ENCODE measurements around the gene OR2A1.
"Not testable (repeated sequence)": the region's sequence is repeated elsewhere in the genome, so short reads cannot be mapped to it uniquely, and the experiment has no call there.

OR2A1 gene

DNA sequence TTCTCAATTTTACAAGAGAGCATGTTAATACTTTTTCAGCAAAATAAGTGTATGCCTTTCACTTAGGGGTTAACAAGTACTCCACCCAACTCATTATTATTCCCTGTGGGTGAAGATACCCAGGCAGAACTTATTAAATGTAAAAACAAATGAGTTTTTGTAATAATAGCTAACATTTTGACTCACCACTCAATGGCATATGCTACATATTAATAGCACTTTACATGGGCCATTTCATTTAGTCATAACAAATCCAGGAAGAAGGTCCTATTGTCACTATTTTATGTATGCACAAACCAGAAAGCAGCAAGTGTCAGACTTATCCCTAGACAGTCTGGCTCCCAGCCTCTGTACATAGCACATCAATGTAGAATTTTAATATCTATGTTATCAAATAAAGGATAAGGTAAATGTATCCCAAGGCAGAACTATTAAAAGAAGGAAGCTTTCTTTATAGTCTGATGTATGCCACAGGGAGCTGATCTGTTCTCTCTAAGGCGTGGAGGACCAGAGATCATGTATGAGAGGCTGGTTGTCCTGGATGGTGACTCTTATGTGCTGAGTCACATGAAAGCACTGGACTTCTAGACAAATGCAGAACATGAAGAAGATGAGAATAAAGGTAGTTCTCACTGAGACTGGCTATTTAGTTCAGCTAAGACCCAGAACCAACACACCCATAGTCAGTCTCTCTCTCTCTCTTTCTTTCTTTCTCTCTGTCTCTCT lies 9.5 kb upstream of the OR2A1 start:
- not testable (repeated sequence) for H3K27me3 Mint-ChIP-seq; DNase-seq (ENCODE audit: low spot score in 2 of 2); H3K4me1 Mint-ChIP-seq; H3K4me3 Mint-ChIP-seq; H3K27ac Mint-ChIP-seq (ENCODE audit: low read depth); ATAC-seq (replicated peaks; ENCODE audit: extremely low read depth, poor library complexity, severe bottlenecking); H3K9me3 Mint-ChIP-seq; H3K36me3 Mint-ChIP-seq (ENCODE audit: insufficient read depth)

DNA sequence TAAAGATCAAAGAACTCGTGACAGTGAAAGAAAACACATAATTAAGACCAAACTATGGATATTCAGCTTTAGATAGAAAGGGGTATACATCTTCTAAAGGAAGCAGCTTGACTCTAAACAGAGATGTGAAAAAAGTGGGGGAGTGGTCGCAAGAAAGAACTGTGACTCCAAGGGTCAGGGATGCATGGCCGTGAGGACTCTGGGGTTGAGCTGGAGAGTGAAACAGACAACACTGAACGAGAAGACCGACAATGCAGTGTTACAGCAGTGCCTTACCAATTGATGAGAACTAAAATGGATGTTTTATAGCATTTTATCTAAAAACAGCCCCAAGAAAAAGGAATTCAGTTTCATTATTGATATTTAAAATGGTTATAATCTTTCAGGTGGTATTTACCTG lies 8.6 kb upstream of the OR2A1 start:
- DNase-seq (ENCODE audit: low spot score in 2 of 2); ATAC-seq (replicated peaks; ENCODE audit: extremely low read depth, poor library complexity, severe bottlenecking); H3K4me3 Mint-ChIP-seq; H3K27ac Mint-ChIP-seq (ENCODE audit: low read depth); H3K9me3 Mint-ChIP-seq; H3K27me3 Mint-ChIP-seq; H3K36me3 Mint-ChIP-seq (ENCODE audit: insufficient read depth); H3K4me1 Mint-ChIP-seq: not testable (repeated sequence)

- not testable (repeated sequence) for H3K27me3 Mint-ChIP-seq; ATAC-seq (replicated peaks; ENCODE audit: extremely low read depth, poor library complexity, severe bottlenecking); H3K27ac Mint-ChIP-seq (ENCODE audit: low read depth); H3K36me3 Mint-ChIP-seq (ENCODE audit: insufficient read depth); DNase-seq (ENCODE audit: low spot score in 2 of 2); H3K4me3 Mint-ChIP-seq; H3K4me1 Mint-ChIP-seq; H3K9me3 Mint-ChIP-seq
Observed at GRCh38 chr7:144305156-144305555, 7.1 kb upstream of the OR2A1 start.

DNA sequence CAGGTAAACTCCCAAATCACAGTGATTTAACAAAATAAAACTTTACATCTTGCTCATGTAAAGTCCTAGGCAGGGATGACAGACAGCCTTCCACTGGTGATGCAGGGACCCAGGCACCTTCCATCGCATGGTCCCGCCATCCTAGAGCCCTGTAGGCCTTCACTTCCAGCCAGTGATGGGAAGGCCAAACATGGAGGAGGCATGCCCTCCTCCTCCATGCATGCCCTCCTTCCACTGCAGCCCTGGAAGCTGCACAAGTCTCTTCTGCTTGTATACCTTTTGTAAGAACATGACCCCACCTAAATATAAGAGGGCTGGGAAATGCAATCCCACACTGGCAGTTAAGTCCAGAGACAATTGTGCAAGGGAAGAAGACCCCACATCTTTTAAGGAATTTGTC lies 2.5 kb upstream of the OR2A1 start:
- not testable (repeated sequence) for H3K27ac Mint-ChIP-seq (ENCODE audit: low read depth); H3K4me3 Mint-ChIP-seq; ATAC-seq (replicated peaks; ENCODE audit: extremely low read depth, poor library complexity, severe bottlenecking); H3K9me3 Mint-ChIP-seq; H3K4me1 Mint-ChIP-seq; DNase-seq (ENCODE audit: low spot score in 2 of 2); H3K27me3 Mint-ChIP-seq; H3K36me3 Mint-ChIP-seq (ENCODE audit: insufficient read depth)

DNA sequence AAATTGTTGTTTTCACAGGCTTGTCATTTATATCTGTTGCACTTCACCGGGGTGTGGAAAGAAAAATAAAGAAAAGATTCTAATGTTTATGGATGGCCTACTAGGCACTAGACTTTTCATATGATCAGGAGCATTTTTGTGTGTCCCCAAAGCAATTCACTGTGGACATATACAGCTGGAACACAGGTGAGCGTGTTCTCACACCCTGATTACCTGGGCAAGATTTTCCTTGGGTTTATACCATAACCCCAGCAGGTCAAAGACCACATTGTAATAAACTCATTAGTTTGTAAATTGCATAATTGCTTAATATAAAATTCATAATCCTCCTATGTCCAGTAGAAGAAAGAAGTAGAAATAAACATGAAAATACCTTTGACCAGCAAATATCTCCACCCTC lies 1.0 kb upstream of the OR2A1 start:
- H3K27me3 Mint-ChIP-seq; H3K4me1 Mint-ChIP-seq; H3K4me3 Mint-ChIP-seq; H3K9me3 Mint-ChIP-seq; H3K36me3 Mint-ChIP-seq (ENCODE audit: insufficient read depth); ATAC-seq (replicated peaks; ENCODE audit: extremely low read depth, poor library complexity, severe bottlenecking); DNase-seq (ENCODE audit: low spot score in 2 of 2); H3K27ac Mint-ChIP-seq (ENCODE audit: low read depth): not testable (repeated sequence)

DNA sequence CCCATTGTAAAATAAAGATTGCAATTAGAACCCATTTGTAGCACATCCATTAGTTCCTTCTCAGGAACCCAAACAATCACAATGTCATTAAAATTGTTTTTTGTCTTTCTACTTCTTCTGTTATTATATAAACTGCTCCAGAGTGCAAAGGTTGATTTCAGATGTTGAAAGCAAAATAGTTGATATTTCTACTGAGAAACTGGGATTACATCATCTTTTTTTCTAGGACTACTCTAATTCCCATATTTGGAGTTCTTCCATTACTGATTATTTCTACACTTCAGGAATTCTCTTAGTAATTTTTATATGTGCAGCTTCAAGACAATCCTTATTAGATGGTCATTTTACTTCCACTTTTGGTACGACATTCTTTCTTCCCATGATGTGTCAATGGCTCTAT lies 5.3 kb downstream of the OR2A1 start:
- H3K27ac Mint-ChIP-seq (ENCODE audit: low read depth); H3K27me3 Mint-ChIP-seq; H3K9me3 Mint-ChIP-seq; H3K4me3 Mint-ChIP-seq; DNase-seq (ENCODE audit: low spot score in 2 of 2); ATAC-seq (replicated peaks; ENCODE audit: extremely low read depth, poor library complexity, severe bottlenecking); H3K36me3 Mint-ChIP-seq (ENCODE audit: insufficient read depth); H3K4me1 Mint-ChIP-seq: not testable (repeated sequence)

- not testable (repeated sequence) for H3K4me3 Mint-ChIP-seq; H3K36me3 Mint-ChIP-seq (ENCODE audit: insufficient read depth); ATAC-seq (replicated peaks; ENCODE audit: extremely low read depth, poor library complexity, severe bottlenecking); H3K27ac Mint-ChIP-seq (ENCODE audit: low read depth); H3K9me3 Mint-ChIP-seq; H3K27me3 Mint-ChIP-seq; H3K4me1 Mint-ChIP-seq; DNase-seq (ENCODE audit: low spot score in 2 of 2)
Observed at GRCh38 chr7:144319547-144319946, 7.3 kb downstream of the OR2A1 start.

GRCh38 chr7:144321677-144322206 lies 9.5 kb downstream of the OR2A1 start:
- not testable (repeated sequence) for H3K36me3 Mint-ChIP-seq (ENCODE audit: insufficient read depth); DNase-seq (ENCODE audit: low spot score in 2 of 2)

DNA sequence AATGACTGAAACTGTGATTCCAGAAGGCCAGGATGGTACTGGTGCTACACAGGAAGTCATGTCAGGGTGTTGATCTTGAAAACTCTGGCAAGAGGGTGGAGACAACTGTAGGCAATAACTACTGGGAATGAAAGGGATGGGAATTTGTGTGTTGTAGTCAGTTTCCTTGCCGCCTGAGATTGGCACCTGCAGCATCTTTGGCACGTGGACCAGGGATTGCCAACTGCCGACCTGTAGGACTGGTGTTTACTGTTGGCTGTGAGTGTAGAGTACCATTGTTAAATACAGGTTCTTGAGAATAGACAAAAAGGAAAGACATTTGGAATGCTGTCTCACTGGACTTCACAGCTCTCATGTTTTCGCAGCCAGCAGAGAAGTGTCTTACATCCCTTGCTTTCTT lies 11.1 kb downstream of the OR2A1 start:
- not testable (repeated sequence) for H3K4me3 Mint-ChIP-seq; ATAC-seq (replicated peaks; ENCODE audit: extremely low read depth, poor library complexity, severe bottlenecking); H3K27me3 Mint-ChIP-seq; DNase-seq (ENCODE audit: low spot score in 2 of 2); H3K27ac Mint-ChIP-seq (ENCODE audit: low read depth); H3K9me3 Mint-ChIP-seq; H3K4me1 Mint-ChIP-seq; H3K36me3 Mint-ChIP-seq (ENCODE audit: insufficient read depth)

More at GRCh38 chr7:144321677-144322206, 9.5 kb downstream of the OR2A1 start:
- not testable (repeated sequence) for H3K4me1 Mint-ChIP-seq; H3K27me3 Mint-ChIP-seq; ATAC-seq (replicated peaks; ENCODE audit: extremely low read depth, poor library complexity, severe bottlenecking); H3K9me3 Mint-ChIP-seq; H3K27ac Mint-ChIP-seq (ENCODE audit: low read depth); H3K4me3 Mint-ChIP-seq

DNA sequence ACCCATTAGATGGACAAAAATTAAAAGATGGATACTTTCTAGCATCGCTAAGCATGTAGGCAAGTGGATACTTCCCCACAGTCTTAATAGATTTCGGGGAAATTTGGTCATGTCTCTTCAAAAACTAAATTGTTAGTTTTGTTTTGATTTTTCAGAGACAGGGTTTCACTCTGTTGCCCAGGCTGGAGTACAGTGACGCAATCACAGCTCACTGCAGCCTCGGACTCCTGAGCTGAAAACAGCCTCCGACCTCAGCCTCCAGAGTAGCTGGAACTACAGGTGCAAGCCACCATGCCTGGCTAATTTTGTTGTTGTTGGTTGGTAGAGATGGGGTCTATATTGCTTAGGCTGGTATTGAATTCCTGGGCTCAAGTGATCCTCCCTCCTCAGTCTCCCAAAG lies 13.6 kb downstream of the OR2A1 start:
- not testable (repeated sequence) for H3K4me3 Mint-ChIP-seq; H3K9me3 Mint-ChIP-seq; H3K4me1 Mint-ChIP-seq; H3K27me3 Mint-ChIP-seq; ATAC-seq (replicated peaks; ENCODE audit: extremely low read depth, poor library complexity, severe bottlenecking); H3K27ac Mint-ChIP-seq (ENCODE audit: low read depth); DNase-seq (ENCODE audit: low spot score in 2 of 2); H3K36me3 Mint-ChIP-seq (ENCODE audit: insufficient read depth)

DNA sequence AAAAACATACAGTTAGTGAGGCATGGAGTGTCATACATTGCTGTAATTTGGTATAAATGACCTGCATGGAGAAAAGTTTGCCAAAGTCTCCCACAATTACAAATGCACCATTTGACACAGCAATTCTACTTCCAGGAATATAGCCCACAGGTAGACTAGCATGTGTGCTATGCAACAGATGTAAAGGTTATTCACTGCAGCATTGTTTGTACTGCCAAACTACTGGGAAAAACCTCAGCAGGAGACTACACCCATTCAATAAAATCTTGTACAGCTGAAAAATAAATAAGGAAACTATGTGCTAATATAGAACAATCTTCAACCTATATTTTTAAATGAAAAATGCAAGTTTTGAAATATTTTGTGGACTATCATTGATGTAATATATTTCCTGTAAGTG lies 17.8 kb downstream of the OR2A1 start:
- H3K36me3 Mint-ChIP-seq (ENCODE audit: insufficient read depth); H3K4me1 Mint-ChIP-seq; ATAC-seq (replicated peaks; ENCODE audit: extremely low read depth, poor library complexity, severe bottlenecking); H3K9me3 Mint-ChIP-seq; H3K4me3 Mint-ChIP-seq; DNase-seq (ENCODE audit: low spot score in 2 of 2); H3K27ac Mint-ChIP-seq (ENCODE audit: low read depth); H3K27me3 Mint-ChIP-seq: not testable (repeated sequence)

DNA sequence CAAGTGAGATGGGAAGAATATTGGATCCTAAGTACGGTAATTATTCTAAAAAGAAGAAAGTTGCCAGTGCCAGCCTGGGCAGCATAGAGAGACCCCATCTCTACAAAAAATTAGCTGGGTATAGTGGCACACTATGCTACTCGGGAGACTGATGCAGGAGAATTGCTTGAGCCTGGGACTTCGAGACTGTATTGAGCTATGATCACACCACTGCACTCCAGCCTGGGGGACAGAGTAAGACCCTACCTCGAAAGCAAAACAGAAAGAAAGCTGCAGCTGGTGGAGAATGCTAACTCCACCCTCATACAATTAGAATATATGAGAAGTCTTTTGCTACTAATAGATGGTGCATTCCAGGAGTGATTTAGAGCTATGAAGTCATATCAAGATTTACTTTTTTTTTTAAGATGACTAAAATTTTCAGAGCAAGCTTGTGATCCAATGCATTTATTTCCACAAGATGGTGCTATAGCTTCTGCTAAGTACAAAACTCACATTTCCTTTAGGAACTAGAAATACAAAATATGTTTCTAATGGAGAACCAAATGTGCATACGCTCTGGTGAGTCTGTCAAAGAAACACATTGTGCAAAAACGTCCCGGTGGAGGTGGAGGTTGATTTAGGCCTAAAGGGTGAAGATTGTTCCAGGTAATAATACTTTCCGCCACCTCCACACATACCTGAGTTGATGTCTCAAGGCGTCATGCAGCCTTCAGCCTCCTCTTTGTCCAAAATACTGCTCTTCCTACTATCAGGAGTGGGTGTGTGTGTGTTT lies 19.2 kb downstream of the OR2A1 start:
- not testable (repeated sequence) for H3K9me3 Mint-ChIP-seq; DNase-seq (ENCODE audit: low spot score in 2 of 2); H3K36me3 Mint-ChIP-seq (ENCODE audit: insufficient read depth); H3K4me3 Mint-ChIP-seq; H3K4me1 Mint-ChIP-seq; ATAC-seq (replicated peaks; ENCODE audit: extremely low read depth, poor library complexity, severe bottlenecking); H3K27ac Mint-ChIP-seq (ENCODE audit: low read depth); H3K27me3 Mint-ChIP-seq

GRCh38 chr7:144331996-144332288 lies 19.7 kb downstream of the OR2A1 start:
- not testable (repeated sequence) for H3K9me3 Mint-ChIP-seq; H3K27ac Mint-ChIP-seq (ENCODE audit: low read depth); ATAC-seq (replicated peaks; ENCODE audit: extremely low read depth, poor library complexity, severe bottlenecking); H3K27me3 Mint-ChIP-seq; DNase-seq (ENCODE audit: low spot score in 2 of 2); H3K4me1 Mint-ChIP-seq; H3K36me3 Mint-ChIP-seq (ENCODE audit: insufficient read depth); H3K4me3 Mint-ChIP-seq
